ENCODE results near the gene AKAP5. TPM values are rescaled to one million over a fixed set of nuclear protein-coding genes. Genes with fewer than 3 reads are reported as not detected.

AKAP5 gene
- total and polyA plus RNA-seq, 9 of the 15 experiments (the other 6 are each of a cell fraction or from before 2014, with no cell fraction given): 0.06 to 0.94 (median 0.34) TPM

DNA sequence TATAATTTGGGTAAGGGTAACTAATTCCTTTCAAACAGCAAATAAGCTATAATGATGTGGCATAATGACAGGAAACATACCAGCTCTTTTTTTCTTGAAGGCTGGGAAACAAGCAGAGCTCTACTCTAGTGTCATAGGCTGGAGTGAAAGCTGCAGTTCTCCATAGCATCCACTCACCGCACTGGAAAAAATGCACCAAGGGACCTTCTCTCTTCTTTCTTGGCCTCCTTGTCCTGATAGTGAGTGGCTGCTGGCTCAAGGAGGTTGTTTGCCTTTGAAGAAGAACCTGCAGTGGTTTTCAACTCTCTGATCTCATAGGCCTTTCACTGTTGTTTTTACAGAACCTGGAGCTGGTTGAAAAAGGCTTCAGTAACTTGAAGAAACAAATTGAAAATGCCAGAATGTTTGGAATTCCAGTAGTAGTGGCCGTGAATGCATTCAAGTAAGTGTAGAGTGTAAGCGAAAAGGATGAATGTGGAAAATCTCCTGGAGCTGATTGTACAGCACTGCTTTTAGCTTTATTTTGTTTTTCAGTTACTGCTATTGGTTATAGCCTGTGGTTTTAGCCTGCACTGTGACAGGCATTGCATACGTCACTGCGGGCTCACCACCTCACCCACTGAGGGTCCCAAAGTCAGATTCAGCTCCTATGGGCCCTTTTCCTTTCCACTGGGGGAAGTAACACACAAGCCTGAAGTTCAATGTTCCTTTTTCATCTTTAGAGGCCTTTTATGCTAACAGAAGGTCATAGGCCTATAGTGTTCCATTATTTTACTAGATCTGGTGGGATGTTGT lies 17.2 kb upstream of the AKAP5 start (continued):
- TF ChIP-seq, protein P1, sequence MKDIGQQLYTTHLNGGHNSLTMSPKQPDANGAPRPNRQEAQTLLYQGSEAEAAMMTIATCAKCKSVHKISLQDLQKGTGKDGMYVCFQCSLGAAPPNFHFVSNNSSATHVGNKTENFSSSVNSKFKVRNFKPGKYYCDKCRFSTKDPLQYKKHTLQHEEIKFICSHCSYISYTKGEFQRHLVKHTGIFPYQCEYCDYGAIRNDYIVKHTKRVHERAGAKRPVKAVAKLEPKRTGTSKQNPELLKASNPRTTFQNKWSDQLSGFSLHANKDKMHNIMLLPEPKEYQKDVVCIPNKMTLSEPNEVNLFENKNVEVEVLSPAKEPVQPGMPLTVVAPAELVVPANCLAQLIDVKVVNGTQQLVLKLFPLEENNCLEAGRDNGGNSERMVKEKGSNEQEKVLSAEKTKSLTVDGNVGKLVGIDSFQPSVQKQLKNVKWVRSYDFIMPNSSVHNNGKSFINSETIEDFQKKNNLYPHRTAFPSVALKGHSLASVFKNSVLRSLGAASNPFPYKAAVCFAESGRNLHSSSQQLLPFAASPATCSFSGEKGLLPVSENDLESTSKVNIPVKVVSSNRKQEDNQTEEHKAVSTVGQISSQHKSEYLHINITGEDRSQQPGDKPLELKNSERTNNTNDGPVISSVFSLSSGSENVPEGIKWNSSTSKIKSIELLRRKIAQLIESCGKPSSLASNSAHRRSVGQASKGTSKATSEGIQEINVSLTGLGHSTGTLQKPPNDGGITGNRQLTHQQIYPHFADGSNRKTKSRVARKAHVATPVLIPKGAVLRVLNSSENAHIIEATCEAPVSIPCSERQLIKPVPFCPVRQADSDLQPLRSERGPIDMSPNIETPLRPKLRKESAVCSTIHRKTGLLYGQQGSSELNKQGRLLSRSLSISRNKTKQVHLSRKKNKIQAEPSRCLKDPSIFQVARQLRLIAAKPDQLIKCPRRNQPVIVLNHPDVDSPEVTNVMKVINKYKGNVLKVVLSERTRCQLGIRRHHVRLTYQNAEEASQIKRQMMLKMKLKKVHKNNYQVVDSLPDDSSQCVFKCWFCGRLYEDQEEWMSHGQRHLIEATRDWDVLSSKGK (CRISPR knock-in tag; IDR thresholded peaks at IDR 0.05): no peak
- no peak for TF ChIP-seq KLF1 (tag; IDR thresholded peaks at IDR 0.05)

DNA sequence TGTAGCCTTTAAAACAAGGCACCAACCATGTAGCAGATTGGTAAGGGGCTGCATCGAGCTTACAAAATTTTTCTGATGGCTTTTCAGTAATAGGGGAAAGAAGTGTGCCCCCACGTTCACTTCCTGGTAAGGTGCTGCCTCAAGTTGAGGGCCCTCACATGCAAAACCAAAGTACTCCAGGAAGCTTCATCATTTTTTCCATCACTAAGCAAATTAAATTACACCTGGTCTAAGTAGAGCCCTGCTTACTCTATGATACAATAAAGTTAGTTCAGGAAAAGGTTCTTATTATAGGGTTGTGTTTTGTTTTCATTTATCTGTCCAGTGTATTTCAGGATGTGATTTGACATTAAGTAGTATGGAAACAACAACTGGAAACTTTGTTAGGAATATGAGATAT lies 15.0 kb upstream of the AKAP5 start:
- no peak for ATAC-seq
- no peak overlapping the region for H2AFZ ChIP-seq (ENCODE audit: low read depth, low read length)
- POLR2A ChIA-PET: interaction anchor here (0.7 to 1.1 kb wide), 2 partner anchors 9 to 12 kb away, joined by 3 read pairs; no protein-coding TSS in a partner anchor
- CTCF ChIA-PET (ENCODE audit: low intra/inter-chr PET ratio): no interaction called here
- no peak for DNase-seq (ENCODE audit: extremely low read depth in 1 of 4, low spot score in 3 of 4)
- no TSS peak for BruUV-seq (replicated peaks)
- H4K20me1 ChIP-seq (replicated peaks; ENCODE audit: control insufficient read depth, insufficient read depth, low read length): no peaks in the 10 kb centered on the region
- H3K27me3 ChIP-seq (ENCODE audit: control insufficient read depth in 2 of 2, insufficient read depth in 2 of 2, low read length in 2 of 2): no peaks in the 10 kb centered on the region
- H3K79me2 ChIP-seq (ENCODE audit: control insufficient read depth, insufficient read depth, low read length): no peaks in the 10 kb centered on the region
- H3K4me1 ChIP-seq (replicated peaks in 1 of 2; ENCODE audit: control insufficient read depth in 2 of 2, insufficient read depth in 2 of 2, low read length in 2 of 2): no peaks in the 10 kb centered on the region
- peaks cover 71% of the 10 kb centered on the region for H3K36me3 ChIP-seq (ENCODE audit: control insufficient read depth, insufficient read depth, low read length)
- H3K4me2 ChIP-seq (ENCODE audit: insufficient read depth, low read length): no peak overlapping the region
- no peak for FAIRE-seq
- WGBS (ENCODE audit: insufficient coverage, low coverage, missing lambda C conversion rate): 85% methylated on average over 2 of the region's 2 CpGs
- H3K9me1 ChIP-seq (ENCODE audit: control insufficient read depth, insufficient read depth, low read length): no peaks in the 10 kb centered on the region
- intact Hi-C loops (cut with micrococcal nuclease) (no loop called here), in situ Hi-C loops (cut with MboI) (no loop called here)
- no peak overlapping the region for H3K9ac ChIP-seq (ENCODE audit: insufficient read depth in 1 of 2, low read depth in 2 of 2, low read length in 2 of 2)
- H3K9me3 ChIP-seq (replicated peaks; ENCODE audit: control insufficient read depth, insufficient read depth, low read depth, low read length): no peaks in the 10 kb centered on the region
- no peak overlapping the region for H3K27ac ChIP-seq (ENCODE audit: extremely low read depth, low read depth, low read length)
- H3K4me3 ChIP-seq: no peak overlapping the region
- TF ChIP-seq, protein P2, sequence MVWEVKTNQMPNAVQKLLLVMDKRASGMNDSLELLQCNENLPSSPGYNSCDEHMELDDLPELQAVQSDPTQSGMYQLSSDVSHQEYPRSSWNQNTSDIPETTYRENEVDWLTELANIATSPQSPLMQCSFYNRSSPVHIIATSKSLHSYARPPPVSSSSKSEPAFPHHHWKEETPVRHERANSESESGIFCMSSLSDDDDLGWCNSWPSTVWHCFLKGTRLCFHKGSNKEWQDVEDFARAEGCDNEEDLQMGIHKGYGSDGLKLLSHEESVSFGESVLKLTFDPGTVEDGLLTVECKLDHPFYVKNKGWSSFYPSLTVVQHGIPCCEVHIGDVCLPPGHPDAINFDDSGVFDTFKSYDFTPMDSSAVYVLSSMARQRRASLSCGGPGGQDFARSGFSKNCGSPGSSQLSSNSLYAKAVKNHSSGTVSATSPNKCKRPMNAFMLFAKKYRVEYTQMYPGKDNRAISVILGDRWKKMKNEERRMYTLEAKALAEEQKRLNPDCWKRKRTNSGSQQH (CRISPR knock-in tag; IDR thresholded peaks at IDR 0.05): no peak
- TF ChIP-seq ZBTB17 (CRISPR knock-in tag; IDR thresholded peaks at IDR 0.05) (no peak), POLR3G (IDR thresholded peaks at IDR 0.05; ENCODE audit: extremely low read depth, insufficient read length, insufficient replicate concordance) (no peak), SIX5 (IDR thresholded peaks at IDR 0.05; ENCODE audit: borderline replicate concordance in 1 of 2, insufficient read depth in 1 of 2, low read depth in 1 of 2, low read length in 2 of 2) (no peak), ZSCAN32 (CRISPR knock-in tag; IDR thresholded peaks at IDR 0.05) (no peak), ZNF551 (CRISPR knock-in tag; IDR thresholded peaks at IDR 0.05) (no peak), ARHGAP35 (IDR thresholded peaks at IDR 0.05; ENCODE audit: partially characterized antibody) (no peak), NFE2 (IDR thresholded peaks at IDR 0.05; ENCODE audit: low read depth) (no peak), ZZZ3 (IDR thresholded peaks at IDR 0.05) (no peak), NBN (IDR thresholded peaks at IDR 0.05; ENCODE audit: low read depth) (no peak), EP400 (IDR thresholded peaks at IDR 0.05) (no peak), SMAD2 (IDR thresholded peaks at IDR 0.05; ENCODE audit: low read depth, low read length) (no peak), GATA2 (CRISPR knock-in tag; IDR thresholded peaks at IDR 0.05) (no peak)
- TF ChIP-seq, protein P3, sequence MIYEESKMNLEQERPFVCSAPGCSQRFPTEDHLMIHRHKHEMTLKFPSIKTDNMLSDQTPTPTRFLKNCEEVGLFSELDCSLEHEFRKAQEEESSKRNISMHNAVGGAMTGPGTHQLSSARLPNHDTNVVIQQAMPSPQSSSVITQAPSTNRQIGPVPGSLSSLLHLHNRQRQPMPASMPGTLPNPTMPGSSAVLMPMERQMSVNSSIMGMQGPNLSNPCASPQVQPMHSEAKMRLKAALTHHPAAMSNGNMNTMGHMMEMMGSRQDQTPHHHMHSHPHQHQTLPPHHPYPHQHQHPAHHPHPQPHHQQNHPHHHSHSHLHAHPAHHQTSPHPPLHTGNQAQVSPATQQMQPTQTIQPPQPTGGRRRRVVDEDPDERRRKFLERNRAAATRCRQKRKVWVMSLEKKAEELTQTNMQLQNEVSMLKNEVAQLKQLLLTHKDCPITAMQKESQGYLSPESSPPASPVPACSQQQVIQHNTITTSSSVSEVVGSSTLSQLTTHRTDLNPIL (CRISPR knock-in tag; IDR thresholded peaks at IDR 0.05): no peak

All from K562 (cell line).